Activated T-helper 1 cell treated with anti-CD3 and anti-CD28 coated beads, Interleukin-12 subunit alpha, Interleukin-12 subunit beta, Interleukin-2, Interleukin-4 antibody, amounts not matched to agents 30 ng/mL and 10 ng/mL and 1 ng/mL, durations not matched to agents 14 hours and 24 hours and 36 hours (primary cell): ENCODE measurements around the gene TLE2. TPM values are rescaled to one million over a fixed set of nuclear protein-coding genes. Genes with fewer than 3 reads are reported as not detected.

Source experiments
- DNase-seq: peaks from one replicate; pipeline ENCODE4 v3.0.0; 2021; ENCODE audit warnings: low spot score
- H3K27ac Mint-ChIP-seq: one replicate; pipeline ENCODE4 v1.8.0; 2021; ENCODE audit warnings: mild to moderate bottlenecking, mixed read lengths
- H3K27me3 Mint-ChIP-seq: one replicate; pipeline ENCODE4 v1.8.0; 2022; ENCODE audit warnings: mild to moderate bottlenecking, moderate library complexity, mixed read lengths; ENCODE audit not compliant: insufficient read depth
- H3K36me3 Mint-ChIP-seq: one replicate; pipeline ENCODE4 v1.8.0; 2021; ENCODE audit warnings: low read depth, mixed read lengths
- H3K4me1 Mint-ChIP-seq: one replicate; pipeline ENCODE4 v1.8.0; 2021; ENCODE audit warnings: low read depth, mixed read lengths
- H3K4me3 Mint-ChIP-seq: one replicate; pipeline ENCODE4 v1.8.0; 2021; ENCODE audit warnings: mild to moderate bottlenecking, moderate library complexity, mixed read lengths
- H3K9me3 Mint-ChIP-seq: one replicate; pipeline ENCODE4 v1.8.0; 2021; ENCODE audit warnings: mixed read lengths
- intact Hi-C: fragments of 100-400 bp; cut with micrococcal nuclease; formaldehyde crosslinking; loops from one replicate; pipeline ENCODE4 v1.15.1; 2024
- total RNA-seq: library from RNA; stranded (reverse); gene quantifications from 2 replicates; pipeline ENCODE4 v1.2.3, GENCODE V29; 2022

Gene TLE2
- total RNA-seq, 1 donor from 2014 or later, result 0.78 TPM

DNA sequence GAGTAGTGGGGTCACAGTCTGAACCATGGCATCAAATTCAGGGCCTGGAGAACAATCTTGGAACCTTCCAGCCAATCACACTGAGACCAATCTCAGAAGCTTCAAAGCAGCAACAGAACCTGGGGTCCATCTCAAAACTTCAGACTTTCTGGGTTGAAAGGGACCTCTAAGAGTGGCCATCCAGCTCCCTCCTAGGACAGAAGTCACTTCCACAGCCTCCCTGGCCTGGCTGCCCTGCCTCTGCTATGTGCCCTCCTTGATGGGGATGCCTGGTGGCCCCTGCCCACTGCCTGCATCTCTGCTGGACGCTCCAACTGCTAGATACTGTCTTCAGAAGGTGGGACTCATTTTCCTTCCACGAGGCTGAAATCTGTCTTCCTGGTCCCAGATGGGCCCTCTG lies 1.8 kb downstream of the TLE2 start:
- Mint-ChIP-seq H3K4me3 (no peak overlapping the region), H3K36me3 (no peaks in the 10 kb centered on the region), H3K4me1 (peaks cover 19% of the 10 kb centered on the region), H3K27ac (no peak overlapping the region), H3K9me3 (no peaks in the 10 kb centered on the region), H3K27me3 (peaks cover 38% of the 10 kb centered on the region)
- no peak for DNase-seq
- intact Hi-C loops, result no loop called here

DNA sequence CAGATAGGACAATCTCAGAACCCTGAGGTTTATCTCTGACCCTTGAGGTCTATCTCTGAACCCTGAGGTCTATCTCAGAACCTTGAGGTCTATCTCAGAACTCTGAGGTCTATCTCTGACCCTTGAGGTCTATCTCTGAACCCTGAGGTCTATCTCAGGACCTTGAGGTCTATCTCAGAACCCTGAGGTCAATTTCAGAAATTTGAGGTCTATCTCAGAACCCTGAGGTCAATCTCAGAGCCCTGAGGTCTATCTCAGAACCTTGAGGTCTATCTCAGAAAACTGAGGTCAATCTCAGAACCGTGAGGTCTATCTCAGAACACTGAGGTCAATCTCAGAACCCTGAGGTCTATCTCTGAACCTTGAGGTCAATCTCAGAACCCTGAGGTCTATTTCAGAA lies 2.3 kb downstream of the TLE2 start:
- Mint-ChIP-seq H3K4me3 (no peak overlapping the region), H3K27me3 (peaks cover 38% of the 10 kb centered on the region), H3K4me1 (peaks cover 19% of the 10 kb centered on the region), H3K27ac (no peak overlapping the region), H3K9me3 (no peaks in the 10 kb centered on the region), H3K36me3 (no peaks in the 10 kb centered on the region)
- no peak for DNase-seq
- intact Hi-C loops, result no loop called here

DNA sequence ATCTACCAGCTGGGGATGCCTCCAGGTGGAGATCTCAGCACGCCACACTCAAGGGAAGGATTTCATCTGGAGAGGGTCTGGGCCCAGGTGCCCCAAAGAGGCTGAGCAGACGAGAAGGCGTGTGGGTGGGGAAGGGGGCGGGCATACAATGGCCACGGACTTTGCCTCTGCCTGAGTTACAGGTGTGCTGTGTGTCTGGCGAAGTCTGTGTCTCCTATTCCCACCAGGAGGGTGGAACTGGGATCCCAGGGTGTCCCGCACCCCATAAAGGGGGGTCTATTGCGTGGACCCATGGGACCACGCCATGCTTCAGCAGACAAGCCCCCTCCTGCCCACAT lies 3.6 kb downstream of the TLE2 start:
- Mint-ChIP-seq H3K36me3 (no peaks in the 10 kb centered on the region), H3K27me3 (peaks cover 29% of the 10 kb centered on the region), H3K4me3 (no peak overlapping the region), H3K27ac (no peak overlapping the region), H3K4me1 (peaks cover 19% of the 10 kb centered on the region), H3K9me3 (no peaks in the 10 kb centered on the region)
- intact Hi-C loops, result no loop called here
- DNase-seq, result no peak

DNA sequence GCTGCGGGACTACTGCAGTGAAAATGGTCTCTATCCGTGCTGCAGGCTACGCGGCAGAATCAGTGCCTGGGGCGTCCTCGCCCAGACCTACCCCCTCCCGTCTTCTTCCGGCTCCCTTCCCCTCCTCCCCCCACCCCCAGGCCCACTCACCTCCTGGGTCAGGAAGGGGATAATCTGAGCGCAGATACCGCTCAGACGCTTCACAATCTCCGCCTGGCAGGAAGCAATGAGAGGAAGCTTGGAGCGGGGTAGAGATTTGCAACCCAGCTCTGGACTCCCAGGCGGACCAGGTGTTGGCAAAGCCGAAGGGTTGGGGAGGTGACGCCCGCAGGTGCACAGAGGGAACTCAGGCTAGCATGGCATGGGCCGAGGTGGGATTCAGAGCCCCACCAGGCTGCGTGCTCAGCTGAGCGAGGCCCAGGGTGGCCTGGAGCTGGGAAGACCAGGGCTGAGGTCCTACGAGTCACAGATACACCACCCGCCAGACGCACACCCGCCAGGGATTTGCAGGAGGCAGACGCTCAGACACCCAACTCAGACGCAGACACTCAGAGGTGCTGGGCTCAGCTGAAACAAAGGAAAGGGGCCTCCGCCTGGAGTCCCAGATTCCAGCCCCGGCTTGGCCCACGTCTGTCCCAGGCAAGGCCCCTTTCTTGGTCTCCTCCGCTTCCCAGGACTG lies 4.1 kb downstream of the TLE2 start:
- Mint-ChIP-seq H3K4me3 (no peak overlapping the region), H3K36me3 (no peaks in the 10 kb centered on the region), H3K27ac (no peak overlapping the region), H3K4me1 (peaks cover 19% of the 10 kb centered on the region), H3K9me3 (no peaks in the 10 kb centered on the region), H3K27me3 (peaks cover 24% of the 10 kb centered on the region)
- DNase-seq, result no peak
- intact Hi-C loops, result no loop called here

DNA sequence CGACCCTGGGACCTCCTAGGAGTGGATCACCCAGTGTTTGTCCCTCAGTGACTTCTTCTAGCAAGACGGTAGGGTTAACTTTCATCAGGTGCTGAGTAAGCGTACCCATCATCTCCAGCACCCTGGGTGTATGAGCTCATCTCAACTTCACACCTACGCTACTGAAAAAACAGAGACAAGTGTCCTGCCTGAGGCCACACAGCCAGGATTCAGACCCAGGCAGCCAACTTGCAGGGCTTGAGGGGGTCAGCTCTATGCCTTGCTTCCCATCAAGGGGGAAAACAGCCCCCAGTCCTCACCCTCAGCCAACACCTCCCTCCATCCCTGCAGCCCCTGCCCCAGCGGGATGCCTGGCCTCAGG lies 4.6 kb downstream of the TLE2 start:
- no peak overlapping the region for H3K4me3 Mint-ChIP-seq
- H3K36me3 Mint-ChIP-seq, result no peaks in the 10 kb centered on the region
- peaks cover 19% of the 10 kb centered on the region for H3K4me1 Mint-ChIP-seq
- no peaks in the 10 kb centered on the region for H3K9me3 Mint-ChIP-seq
- intact Hi-C loops, result no loop called here
- no peak overlapping the region for H3K27ac Mint-ChIP-seq
- no peak for DNase-seq
- H3K27me3 Mint-ChIP-seq, result peaks cover 19% of the 10 kb centered on the region

DNA sequence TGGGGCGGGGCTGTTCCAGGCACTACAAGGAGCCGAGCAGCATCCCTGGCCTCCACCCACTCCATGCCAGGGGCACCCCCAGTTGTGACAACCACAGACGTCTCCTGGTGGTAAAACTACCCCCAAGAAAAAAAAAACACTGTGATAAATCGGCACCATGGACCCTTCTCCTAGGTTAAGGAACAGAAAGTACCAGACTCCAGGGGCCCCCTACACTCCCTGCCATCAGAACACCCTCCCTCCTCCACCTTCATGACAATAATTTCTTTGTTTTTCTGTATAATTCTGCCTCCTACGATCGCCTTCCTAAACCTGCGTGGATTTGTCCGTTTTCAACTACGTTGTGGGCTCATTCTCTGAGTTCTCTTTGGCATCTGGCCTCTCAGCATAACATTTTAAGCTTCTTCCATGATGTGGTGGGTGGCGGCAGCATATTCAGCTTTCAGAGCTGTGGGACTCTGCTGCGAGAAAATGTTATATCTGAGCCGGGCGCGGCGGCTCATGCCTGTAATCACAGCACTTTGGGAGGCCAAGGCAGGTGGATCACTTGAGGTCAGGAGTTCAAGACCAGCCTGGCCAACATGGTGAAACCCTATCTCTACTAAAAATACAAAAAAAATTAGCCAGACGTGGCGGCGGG lies 8.6 kb downstream of the TLE2 start:
- DNase-seq, result no peak
- Mint-ChIP-seq H3K4me3 (no peak overlapping the region), H3K9me3 (no peaks in the 10 kb centered on the region), H3K4me1 (peaks cover 19% of the 10 kb centered on the region), H3K27ac (no peak overlapping the region), H3K36me3 (no peaks in the 10 kb centered on the region), H3K27me3 (peaks cover 5% of the 10 kb centered on the region)
- intact Hi-C loops, result no loop called here

DNA sequence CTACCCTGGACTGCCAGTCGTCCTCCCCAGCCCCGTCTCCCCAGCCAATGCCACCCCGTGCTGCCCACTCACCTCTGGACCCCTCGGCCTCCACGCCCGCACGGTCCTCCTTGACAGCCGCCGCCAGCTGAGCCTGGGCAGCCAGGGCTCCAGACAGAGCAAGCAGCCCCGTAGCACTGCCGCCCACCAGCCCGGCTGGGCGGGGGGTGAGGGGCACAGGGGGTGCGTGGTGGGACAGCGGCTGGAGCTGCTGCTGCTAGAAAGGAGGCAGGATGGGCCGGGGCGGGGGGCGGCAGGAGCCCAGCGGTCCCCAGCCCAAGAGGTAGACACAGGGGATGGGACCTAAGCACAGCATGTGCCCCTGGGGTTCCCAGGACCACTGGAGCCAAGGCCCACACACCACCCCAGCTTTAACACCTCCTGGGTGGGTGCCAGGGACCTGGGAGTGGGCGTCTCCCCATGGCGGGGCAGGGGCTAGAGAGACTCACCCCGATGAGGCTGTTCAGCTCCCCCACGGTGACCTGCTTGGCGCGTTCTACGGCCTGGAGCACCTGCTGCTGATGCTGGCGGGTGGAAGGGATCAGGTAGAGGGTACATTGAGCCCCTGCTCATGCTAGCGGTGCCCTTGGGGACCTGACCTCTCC lies 9.7 kb downstream of the TLE2 start:
- Mint-ChIP-seq H3K4me1 (peaks cover 13% of the 10 kb centered on the region), H3K27ac (no peak overlapping the region), H3K9me3 (no peaks in the 10 kb centered on the region), H3K4me3 (no peak overlapping the region), H3K27me3 (no peaks in the 10 kb centered on the region), H3K36me3 (no peaks in the 10 kb centered on the region)
- DNase-seq, result no peak
- intact Hi-C loops, result no loop called here

DNA sequence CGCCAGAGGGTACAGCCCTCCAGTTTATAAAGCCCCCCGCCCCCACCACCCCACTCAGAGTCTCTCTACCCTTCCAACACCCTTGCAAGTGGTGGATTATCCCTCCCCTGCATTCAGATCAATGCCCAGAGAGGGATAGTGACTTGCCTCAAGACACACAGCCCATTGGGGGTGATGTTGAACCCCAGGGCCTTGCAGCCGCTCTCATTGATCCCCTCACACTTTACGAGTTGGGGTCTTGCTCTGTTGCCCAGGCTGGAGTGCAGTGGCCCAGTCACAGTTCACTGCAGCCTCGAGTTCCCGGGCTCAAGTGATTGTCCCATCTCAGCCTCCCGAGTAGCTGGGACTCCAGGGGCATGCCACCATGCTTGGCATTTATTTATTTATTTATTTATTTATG lies 11.2 kb downstream of the TLE2 start:
- peaks cover 5% of the 10 kb centered on the region for H3K4me1 Mint-ChIP-seq
- H3K4me3 Mint-ChIP-seq, result no peak overlapping the region
- no peak overlapping the region for H3K27ac Mint-ChIP-seq
- no peak for DNase-seq
- no peaks in the 10 kb centered on the region for H3K9me3 Mint-ChIP-seq
- H3K27me3 Mint-ChIP-seq, result no peaks in the 10 kb centered on the region
- intact Hi-C loops, result no loop called here
- no peaks in the 10 kb centered on the region for H3K36me3 Mint-ChIP-seq

DNA sequence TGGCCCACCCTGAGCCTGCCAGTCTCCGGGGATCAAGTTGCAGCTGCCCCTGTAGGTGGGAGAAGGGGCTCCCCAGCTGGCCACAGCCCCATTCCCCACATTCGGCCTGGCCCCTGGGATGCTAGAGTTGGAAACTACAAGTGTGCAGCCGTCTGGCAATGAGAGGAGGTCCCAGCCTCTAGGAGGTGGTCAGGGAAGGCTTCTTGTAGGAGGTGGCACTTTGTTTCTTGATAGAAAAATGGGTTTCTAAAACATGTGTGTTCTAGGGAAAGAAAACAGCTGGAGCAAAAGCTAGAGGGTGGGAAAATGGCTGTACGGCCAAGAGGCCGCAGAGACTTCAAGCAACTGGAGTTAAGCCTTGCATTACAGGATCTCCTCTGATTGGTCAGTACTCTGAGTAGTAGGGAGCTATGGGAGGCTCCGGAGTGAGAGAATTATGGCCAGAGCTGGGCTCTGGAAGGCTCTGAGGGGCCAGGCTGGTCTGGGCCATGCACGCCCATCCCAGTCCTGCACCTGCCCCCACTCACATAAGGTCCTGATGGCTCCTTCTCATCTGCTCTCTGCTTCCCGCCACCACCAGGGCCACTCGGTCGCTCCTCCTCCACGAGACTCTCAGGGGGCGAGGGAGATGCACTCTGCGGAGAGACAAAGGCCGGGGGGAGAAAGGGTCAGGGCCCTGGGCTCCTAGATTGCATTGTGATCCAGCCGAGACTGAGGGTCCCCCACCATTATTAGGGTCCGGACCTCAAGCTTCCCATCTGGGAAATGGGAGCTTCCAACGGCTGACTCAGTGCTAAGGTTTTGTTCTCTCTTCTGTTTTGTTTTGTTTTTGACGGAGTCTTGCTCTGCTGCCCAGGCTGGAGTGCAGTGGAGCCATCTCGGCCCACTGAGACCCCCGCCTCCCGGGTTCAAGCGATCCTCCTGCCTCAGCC lies 13.7 kb downstream of the TLE2 start:
- intact Hi-C loops, result no loop called here
- Mint-ChIP-seq H3K4me3 (no peak overlapping the region), H3K27me3 (no peaks in the 10 kb centered on the region), H3K36me3 (no peaks in the 10 kb centered on the region), H3K27ac (no peak overlapping the region), H3K4me1 (no peaks in the 10 kb centered on the region), H3K9me3 (no peaks in the 10 kb centered on the region)
- no peak for DNase-seq

DNA sequence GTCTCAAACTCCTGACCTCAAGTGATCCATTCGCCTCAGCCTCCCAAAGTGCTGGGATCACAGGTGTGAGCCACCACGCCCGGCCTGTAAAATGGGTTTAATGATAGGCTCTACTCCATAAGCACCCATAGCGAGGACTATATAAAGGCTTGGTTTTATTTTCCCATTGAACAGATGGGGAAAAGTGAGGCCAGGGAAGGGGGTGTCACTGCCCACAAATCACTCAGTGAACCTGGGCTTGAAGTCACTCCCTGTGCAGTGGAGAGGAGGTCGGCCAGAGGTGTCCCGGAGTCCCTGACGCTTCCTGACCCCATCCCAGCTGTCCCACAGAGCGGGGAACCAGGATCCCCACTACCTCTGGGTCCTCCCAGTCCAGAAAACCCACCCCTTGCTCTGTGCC lies 14.9 kb downstream of the TLE2 start:
- H3K27me3 Mint-ChIP-seq, result no peaks in the 10 kb centered on the region
- no peaks in the 10 kb centered on the region for H3K4me1 Mint-ChIP-seq
- no peak overlapping the region for H3K4me3 Mint-ChIP-seq

DNA sequence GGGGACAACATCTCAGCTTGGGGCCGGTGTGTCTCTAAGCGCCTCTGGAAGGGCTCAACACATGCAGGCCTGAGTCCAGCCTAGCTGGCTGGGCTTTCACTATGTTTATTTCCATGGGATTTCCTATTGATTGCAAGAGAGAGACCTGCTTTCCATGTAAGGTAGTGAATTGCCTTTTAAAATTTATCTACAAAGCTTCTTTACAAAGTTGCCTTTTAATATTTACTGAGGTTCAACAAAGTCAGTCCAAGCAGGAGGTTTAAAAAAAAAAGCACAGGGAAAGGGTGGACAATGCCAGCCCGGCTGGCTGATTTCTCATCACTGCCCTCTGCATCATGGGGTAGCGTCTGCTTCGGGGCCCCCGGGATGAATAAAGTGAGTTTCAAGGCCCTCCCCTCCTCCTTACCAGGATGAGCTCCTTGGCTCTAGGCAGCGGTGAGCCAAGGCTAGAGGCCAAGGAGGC lies 15.8 kb downstream of the TLE2 start:
- no peak overlapping the region for H3K27ac Mint-ChIP-seq
- no peaks in the 10 kb centered on the region for H3K9me3 Mint-ChIP-seq
- no peak for DNase-seq
- H3K27me3 Mint-ChIP-seq, result no peaks in the 10 kb centered on the region
- intact Hi-C loops, result no loop called here
- H3K36me3 Mint-ChIP-seq, result no peaks in the 10 kb centered on the region
- H3K4me1 Mint-ChIP-seq, result no peaks in the 10 kb centered on the region
- H3K4me3 Mint-ChIP-seq, result no peak overlapping the region

More for the DNA sequence above, 14.9 kb downstream of the TLE2 start:
- no peaks in the 10 kb centered on the region for H3K36me3 Mint-ChIP-seq
- intact Hi-C loops, result no loop called here
- no peak for DNase-seq
- no peak overlapping the region for H3K27ac Mint-ChIP-seq
- no peaks in the 10 kb centered on the region for H3K9me3 Mint-ChIP-seq

DNA sequence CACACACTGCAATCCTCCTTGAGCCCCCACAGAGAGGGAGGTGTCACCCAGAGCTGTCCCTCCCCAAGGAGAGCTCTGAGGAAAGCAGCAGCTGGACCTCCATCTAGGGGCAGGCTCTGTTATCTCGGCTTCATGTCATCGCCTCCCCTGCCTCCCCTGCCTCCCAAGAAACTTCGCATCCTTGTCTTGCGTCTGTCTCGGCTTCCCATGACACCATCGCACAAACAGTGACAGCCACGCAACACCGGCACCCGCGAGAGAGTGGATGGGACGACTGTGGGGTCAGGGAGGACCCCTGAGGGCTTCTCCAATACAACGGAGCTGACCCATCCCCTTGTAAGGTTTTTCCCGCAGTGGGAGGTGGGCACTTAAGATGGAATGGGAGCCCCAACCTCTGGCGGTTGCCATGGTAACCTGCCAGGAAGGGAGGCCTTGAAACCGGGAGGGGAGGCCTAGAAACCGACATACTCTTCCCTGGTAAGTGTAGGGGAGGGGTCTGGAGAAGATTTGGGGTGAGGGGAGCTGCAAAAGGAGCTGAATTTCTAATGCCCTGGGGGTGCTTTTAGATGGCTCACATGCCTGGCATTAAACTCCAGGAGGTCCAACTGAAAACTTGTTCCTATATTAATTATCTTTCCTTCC lies 16.3 kb downstream of the TLE2 start:
- H3K36me3 Mint-ChIP-seq, result no peaks in the 10 kb centered on the region
- H3K27ac Mint-ChIP-seq, result no peak overlapping the region
- H3K4me3 Mint-ChIP-seq, result no peak overlapping the region
- DNase-seq, result no peak
- no peaks in the 10 kb centered on the region for H3K9me3 Mint-ChIP-seq
- H3K27me3 Mint-ChIP-seq, result no peaks in the 10 kb centered on the region
- no peaks in the 10 kb centered on the region for H3K4me1 Mint-ChIP-seq
- intact Hi-C loops, result no loop called here
